Amniotic epithelial cell (primary cell): ENCODE data around the gene CARMIL1.

Experiments
- DNase-seq: peaks from one replicate; pipeline ENCODE4 v3.0.0-alpha.2; 2010; ENCODE audit warnings: low read depth

The CARMIL1 gene

DNA sequence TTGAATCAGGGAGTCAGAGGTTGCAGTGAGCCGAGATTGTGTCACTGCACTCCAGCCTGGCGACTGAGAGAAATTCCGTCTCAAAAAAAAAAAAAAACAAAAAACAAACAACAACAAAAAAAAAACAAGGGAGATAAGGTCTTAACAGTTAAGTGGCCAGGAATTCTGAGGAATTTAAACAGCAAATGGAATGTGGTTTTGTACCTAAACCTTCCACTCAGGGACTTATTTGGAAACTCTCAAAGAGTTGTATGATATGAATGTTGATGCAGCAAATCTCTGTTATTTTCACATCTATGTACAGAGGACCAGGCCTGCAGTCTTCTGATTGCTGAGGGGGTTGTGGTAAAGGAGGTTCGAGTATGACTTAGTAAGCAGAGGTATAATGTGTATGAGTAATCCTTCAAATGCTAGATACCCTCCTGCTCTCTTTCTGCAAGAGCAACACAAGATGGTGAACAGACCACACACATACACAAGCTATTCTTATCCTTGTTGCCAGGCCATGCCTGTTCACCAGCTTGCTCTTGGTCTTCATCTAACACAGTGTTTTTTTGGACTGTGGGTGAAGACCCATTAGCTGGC, 197.9 kb downstream of the CARMIL1 start:
- peak; percentile 98 for DNase-seq

GRCh38 chr6:25478973-25479372, 199.8 kb downstream of the CARMIL1 start:
- DNase-seq: peak; percentile 91

GRCh38 chr6:25481267-25481666, 202.1 kb downstream of the CARMIL1 start:
- no peak for DNase-seq

- peak; percentile 41 for DNase-seq
Observed at GRCh38 chr6:25482996-25483395, 203.8 kb downstream of the CARMIL1 start.

DNA sequence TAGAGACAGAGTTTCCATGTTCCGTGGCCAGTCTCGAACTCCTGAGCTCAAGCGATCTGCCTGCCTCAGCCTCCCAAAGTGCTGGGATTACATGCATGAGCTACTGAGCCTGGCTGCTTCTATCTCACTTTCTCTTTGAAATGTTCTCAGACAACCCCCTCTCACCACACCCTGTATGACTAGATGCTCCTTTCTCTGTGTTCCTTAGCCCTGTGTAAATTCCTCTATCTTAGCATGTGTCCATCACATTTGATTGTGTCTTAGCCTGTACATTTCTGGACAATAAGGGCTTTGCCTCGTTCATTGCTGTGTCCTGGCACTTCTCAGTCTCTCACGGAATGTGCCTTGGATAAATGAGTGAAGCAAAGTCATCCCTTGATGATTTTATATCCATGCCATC, 204.8 kb downstream of the CARMIL1 start:
- no peak for DNase-seq

DNA sequence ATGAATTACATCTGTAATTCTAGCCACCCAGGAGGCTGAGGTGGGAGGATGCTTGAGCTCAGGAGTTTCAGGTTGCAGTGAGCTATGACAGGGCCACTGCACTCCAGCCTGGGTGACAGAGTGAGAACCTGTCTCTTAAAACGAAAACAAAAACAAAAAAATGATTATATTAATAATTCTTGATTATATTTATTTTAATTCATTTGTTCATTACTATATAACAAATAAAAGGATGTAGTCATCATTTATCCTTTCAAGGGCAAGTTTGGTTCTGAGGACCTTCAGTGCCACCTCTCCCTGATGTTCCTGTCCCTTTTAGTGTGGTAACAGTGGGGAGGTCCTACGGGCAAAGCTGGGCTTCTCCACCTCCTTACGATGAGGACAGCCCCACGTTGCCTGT, 205.7 kb downstream of the CARMIL1 start:
- DNase-seq: no peak

DNA sequence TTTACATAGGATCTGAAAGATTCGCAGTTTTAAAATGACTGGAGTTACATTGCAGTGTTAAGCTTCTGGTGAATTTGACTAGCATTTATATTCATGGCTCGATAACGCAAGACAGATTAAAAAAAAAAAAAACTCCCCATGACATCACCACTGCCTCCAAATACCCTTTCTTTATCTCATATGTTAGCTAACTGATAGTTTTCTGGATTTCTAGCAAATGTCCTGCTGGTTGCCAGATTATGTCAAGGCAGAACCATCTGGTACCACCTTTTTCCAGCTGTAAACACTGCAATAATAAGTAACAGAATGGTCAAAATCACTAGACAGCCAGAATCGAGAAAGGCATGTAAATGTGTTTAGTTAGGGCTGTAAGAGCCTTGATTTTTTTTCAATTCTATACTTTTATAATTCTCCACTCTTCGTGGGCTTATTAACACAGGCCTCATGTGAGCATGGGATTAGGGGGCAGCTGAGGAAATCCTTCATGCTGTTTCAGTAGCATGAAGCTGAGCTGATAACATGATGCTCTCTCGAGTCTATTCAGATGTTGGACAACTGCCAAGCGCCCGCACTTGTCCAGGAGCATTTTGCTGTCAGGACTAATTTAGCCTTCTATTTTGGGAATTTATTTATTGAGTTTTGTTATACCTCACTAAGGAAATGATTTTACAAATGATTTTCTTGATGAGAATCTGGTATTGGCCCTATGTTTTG, 206.8 kb downstream of the CARMIL1 start:
- peak; percentile 63 for DNase-seq

GRCh38 chr6:25486550-25486949, 207.4 kb downstream of the CARMIL1 start:
- DNase-seq: peak; percentile 28

DNA sequence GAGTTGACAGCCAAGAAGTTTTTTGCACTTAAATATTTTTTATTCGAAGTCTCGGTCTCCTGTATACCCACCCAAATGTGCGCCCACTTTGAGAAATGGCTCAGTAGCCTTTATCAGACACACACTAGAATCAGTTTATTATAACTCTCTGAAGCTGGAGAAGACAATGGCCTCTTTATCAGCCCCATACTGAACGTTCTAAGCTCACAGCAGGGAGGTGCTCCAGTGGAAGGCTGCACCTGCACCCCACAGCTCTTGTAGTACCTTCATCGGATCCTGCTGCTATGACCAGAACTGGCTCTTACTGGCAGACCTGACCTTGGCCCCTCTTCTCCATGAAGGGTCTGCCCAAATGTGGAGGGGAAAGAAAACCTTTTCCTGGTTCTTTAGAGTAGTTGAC, 207.8 kb downstream of the CARMIL1 start:
- DNase-seq: no peak

GRCh38 chr6:25488156-25488555, 209.0 kb downstream of the CARMIL1 start:
- DNase-seq: no peak

DNA sequence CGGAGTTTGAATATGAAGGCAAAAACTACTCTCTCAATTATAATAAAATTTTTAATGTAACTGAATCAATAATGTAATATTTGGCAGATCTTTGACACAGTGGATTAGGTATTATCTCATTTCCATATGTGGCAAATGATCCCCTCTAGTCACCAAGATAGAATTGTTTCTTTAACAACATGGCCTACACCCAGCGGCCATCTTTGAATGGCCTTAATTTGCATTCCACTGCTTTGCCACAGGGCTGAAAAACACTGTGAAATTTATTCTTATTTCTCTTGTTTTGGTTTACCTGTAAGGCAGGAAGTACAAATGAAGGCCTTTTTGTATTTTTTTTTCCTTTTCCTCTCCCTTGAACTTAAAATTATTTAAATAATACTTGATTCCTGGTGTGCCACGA, 210.2 kb downstream of the CARMIL1 start:
- DNase-seq: no peak

GRCh38 chr6:25490018-25490801, 211.0 kb downstream of the CARMIL1 start:
- peak; percentile 74 for DNase-seq

GRCh38 chr6:25492951-25493350, 213.8 kb downstream of the CARMIL1 start:
- DNase-seq: no peak

- no peak for DNase-seq
Observed at GRCh38 chr6:25494469-25494868, 215.3 kb downstream of the CARMIL1 start.

GRCh38 chr6:25497383-25498040, 218.3 kb downstream of the CARMIL1 start:
- no peak for DNase-seq

GRCh38 chr6:25498505-25498904, 219.3 kb downstream of the CARMIL1 start:
- no peak for DNase-seq

GRCh38 chr6:25499615-25500235, 220.6 kb downstream of the CARMIL1 start:
- DNase-seq: no peak

- DNase-seq: no peak
Observed at GRCh38 chr6:25503686-25504085, 224.5 kb downstream of the CARMIL1 start.

DNA sequence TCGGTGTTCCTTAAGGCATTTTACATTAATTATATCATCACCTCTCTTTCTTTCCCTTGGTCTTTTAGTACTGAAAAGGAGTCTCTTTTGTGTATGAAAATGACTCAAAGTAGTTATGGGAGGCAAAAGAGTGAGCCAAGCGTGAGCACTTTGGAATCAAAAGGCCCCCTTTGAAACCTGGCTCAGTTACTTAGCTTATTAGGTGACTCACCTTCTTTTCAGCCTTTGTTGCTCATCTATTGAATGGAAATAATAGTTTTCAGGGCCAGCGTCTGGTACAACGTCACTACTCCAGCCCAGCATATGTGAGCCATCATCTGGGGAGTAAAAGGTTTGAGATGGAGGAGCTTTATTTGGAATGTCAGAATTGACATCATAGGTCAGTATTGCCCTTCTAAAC, 225.5 kb downstream of the CARMIL1 start:
- DNase-seq: no peak

- no peak for DNase-seq
Observed at GRCh38 chr6:25506020-25506419, 226.8 kb downstream of the CARMIL1 start.

- no peak for DNase-seq
Observed at GRCh38 chr6:25508051-25508450, 228.9 kb downstream of the CARMIL1 start.

DNA sequence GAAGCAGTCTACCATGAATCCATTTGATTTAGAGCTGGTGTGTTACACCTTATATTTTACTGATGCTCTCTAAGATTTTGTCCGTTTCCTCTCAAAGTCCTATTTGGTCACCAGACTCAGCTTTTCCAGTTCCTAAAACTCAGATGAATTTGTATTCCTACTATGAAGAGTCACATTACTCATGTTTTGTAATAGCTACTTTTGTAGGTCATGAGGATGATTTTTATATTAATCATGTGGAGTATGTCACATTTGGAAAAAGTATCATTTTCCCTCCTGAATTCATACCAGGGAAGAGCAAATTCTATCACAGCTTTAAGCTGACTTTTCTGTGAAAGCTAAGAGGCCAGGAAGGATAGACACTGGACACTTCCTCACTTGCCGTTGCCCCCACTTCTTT, 232.2 kb downstream of the CARMIL1 start:
- DNase-seq: no peak
